HG03575 (cell line): ENCODE results near the gene FXYD6.

Source experiments
- ATAC-seq: cut with Tn5 transposase; IDR thresholded peaks from one replicate; pipeline ENCODE4 v1.9.1; 2021; ENCODE audit not compliant: unreplicated experiment, insufficient number of reproducible peaks, low FRiP score; ENCODE audit errors: extremely low read depth

FXYD6 gene

DNA sequence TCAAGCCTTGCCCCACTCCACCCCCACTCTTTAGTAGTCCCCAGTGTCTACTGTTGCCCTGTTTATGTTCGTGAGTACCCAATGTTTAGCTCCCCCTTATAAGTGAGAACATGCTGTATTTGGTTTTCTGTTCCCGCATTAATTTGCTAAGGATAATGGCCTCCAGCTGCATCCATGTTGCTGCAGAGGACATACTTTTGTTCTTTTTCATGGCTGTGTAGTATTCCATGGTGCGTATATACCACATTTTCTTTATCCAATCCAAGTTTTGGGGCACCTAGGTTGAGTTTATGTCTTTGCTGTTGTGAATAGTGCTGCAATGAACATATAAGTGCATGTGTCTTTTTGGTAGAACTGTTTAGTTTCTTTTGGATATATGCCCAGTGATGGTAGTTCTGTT, 16.2 kb upstream of the FXYD6 start:
- no peak for ATAC-seq

DNA sequence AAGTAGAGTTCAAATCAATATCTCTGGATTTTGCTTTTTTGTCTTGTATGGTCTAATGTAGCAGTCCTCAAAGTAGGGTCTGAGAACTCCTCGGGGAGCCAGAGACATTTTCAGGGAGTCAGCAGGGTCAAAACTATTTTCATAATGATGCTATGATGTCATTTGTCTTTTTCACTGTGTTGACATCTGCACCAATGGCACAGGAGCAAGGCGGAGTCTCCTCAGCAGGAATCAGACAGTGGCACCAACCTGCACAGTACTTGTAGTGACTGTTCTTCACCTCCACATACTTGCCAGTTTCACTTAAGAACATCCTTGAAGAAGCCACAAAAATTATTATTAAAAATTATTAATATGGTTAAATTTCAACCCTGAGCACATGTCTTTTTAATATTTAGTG, 14.9 kb upstream of the FXYD6 start:
- ATAC-seq = no peak

DNA sequence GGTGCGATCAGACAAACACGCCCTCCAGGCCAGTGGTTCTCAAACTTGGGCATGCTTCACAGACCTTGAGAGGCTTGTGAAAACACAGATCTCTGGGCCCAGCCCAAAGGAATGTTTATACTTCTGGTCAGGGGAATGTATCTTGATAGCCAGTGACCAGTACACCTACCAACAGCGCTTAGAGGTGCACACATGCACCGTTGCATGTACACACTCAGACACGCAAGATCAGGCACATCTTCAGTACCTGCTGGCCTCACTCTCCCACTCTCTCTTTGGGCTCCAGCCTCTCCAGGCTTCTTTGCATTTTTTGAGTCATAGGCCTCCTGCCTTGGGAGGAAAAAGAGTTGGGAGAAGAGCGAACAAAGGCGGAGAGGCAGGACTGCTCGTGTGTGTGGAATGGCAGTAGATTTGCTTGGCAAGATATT, 11.7 kb upstream of the FXYD6 start:
- ATAC-seq = no peak

DNA sequence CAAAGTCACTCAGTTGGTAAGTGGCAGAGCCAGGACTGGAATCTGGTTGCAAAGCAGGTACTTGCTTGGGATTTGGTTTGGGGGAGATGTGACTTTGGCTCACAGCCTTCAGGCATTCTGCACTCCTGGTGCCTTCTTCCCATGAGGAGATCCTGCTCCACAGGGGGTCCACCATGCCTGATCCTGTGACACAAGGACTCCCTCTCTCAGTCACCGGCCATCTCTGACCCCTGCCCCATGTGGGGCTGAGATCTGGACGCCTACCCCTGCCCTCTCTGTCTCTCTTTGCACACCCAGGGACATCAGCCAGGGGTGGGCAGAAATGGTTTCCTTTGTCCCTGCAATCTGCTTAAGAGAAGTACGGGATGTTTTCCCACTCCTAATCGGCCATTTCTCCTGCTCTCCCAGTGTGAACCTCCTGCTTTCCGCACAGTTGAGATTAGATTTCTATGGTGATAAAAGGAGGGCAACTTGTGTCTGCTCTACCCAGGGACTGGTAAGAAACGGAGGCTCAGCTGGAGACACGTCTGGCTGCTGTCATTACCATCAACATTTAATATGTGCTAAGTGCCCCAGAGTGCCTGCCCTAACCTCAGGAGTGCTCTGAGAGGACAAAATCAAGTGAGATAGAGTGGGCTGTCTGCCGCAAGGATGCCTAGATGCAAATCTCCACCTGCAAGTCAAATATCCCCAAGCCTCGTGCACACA, 11.1 kb upstream of the FXYD6 start:
- ATAC-seq = no peak

DNA sequence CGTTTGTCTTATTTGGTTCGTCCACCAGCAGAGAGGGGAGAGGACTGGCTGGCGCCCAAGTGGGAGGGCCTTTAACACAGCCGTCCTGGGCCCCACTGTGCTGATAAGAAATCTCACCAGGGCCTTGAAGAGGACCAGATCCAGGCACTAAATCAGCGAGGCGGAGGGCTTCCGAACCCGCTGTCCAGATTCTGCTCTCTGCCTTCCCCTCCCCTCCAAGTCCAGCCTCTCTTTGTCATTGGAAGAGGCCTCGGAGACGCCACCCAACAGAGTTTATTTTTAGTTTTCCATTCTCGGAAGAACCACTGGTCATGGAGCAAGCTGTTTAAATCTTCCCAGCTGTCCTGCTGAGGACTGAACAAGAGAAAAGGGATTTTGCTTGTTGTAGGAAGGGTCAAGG, 9.3 kb upstream of the FXYD6 start:
- ATAC-seq = no peak

DNA sequence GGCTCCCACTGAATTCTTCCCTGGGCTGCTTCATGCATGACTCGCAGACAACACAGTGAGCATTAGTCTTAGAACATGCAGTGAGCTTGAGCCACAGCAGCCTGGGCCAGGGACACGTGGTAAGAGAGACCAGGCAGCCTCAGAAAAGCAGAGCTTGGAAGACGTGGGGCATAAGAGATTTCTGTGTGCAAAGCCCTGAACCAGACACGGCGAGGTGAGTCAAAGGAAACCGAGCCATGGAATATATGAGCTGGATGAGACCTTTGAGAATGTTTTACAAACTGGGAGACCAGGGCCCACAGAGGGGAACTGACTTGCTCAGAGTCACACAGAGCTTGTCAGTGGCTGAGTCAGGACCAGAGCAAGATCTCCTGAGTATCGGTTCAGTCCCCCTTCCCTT, 8.5 kb upstream of the FXYD6 start:
- no peak for ATAC-seq

DNA sequence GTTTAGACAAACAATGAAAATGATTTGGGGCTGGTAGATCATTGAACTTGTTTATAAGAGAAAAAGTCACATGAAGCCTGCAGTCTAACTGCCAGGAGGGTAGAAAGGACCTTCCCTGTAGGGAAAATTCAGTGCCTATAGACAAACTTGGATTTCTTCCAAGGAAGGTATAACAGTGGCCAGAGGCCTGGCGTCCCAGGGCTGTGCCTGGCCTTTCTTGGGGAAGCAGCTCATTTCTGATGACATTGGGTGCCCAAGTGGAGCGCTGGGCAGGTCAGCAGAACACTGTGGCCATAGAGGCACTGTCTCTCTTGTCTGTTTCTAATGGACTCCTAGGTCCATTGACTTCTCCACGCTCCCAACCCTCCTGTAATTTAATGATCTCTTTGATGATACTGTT, 6.6 kb upstream of the FXYD6 start:
- no peak for ATAC-seq

DNA sequence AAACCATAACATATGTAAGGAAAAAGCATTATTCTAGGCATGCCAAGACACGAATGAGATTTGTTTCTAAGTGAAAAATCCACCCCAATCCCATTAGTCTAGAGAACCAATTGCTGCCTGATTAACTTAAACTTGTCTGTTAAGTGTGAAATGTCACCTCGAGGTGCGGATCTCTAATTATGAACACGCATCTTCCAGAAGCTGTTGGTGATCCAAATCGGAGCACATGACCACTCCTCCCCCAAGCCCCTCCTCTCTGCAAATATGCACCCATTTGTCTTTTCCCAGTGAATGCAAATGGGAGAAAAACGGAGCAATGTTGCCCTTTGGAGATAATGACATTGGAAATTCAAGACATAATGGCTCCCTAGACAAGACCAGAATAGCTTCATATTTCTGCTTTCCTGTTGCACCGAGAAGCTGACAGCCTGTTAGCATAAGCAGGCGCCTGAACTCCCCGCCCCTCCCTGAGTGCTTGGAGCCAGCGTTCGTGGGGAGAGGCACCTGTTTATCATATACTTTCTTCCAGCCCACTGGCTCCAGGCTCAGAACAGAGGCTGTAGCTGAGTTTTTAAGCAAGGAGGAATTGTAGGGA, 6.0 kb upstream of the FXYD6 start:
- no peak for ATAC-seq

DNA sequence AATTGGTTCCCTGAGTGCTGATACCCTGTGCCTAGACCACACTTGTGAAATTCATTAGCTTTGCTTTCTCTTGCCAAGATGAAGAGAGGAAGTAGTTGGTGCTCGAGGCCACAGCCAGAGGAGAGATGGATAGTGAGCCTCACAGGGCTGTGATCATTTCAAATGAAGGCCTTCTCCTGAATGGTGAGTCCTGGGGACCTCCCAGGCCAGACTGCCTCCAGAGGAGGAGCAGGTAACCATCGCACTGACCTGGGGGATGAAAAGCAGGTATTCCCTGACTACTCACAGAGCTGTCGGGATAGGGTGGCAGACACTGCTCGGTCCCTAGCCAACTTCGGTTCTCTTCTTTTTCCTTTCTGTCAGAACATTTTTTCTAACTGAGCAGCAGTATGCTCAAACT, 4.8 kb upstream of the FXYD6 start:
- ATAC-seq = no peak

DNA sequence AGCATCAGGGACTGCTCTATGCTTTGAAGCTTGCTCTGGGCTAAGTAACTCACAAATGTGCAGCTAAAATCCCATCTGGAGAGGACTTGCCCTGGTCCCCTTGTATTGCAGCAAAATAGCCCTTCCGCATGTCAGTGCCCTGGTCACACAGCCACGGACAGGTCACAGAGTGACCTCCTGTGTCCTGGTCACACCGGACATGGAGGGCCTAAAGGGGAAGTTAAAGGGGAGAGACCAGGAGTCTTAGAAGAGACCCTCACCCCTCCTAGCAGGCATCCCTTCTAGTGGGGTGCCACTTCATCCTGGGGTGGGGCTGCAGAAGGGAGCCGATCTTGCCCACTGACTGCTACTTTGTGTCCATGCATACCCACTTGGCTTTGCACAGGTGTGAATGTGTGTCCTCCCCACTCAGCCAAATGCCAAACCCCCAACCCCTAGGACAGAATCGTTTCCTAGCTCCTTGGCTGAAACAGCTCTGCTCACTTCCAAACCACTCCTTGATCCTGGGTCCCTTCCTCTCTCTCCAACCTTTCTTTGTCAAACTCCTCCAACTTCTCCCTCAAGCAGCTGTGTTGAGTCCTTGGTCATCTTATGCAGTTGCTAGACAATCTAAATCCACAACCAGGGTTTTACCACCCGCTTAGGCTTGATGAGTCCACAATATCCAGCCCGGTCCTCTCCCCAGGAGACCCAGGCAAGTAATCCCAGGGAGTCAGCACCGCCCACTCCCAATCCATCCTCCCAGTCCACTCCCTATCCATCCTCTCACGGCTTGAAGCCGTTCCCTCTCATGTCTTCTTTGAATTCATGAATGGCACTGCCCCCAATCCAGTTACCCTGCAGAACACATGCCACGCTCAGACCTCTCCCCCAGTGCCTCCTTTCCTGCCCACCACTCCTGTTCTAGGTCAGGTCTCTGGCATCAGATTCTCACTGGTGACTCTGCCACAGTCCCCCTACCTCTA, 3.3 kb upstream of the FXYD6 start:
- ATAC-seq = no peak

DNA sequence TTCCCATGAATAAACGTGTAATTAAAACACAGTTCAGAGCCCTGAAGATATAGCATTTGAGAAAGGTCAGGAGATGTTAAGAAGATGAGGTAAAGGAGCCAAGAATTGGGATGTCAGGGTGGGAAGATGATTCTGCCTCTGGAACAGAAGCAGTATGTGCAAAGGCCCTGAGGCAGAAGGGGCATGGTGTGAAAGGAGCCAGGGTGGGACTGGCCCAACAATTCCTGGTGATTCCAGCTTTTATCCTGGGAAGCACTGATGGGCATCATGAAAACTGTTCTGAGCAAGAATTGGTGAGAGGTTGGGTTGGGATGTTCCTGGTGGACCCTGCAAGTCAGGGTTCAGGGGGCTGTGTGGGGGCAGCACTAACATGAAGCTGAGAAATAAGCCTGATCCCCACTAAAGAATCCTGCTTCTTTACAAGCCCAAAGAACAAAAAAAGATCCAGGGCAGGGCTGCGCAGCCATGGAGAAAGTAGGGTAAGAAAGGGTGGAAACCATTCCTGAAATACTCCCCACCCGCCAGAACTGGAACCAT, 2.5 kb upstream of the FXYD6 start:
- no peak for ATAC-seq

DNA sequence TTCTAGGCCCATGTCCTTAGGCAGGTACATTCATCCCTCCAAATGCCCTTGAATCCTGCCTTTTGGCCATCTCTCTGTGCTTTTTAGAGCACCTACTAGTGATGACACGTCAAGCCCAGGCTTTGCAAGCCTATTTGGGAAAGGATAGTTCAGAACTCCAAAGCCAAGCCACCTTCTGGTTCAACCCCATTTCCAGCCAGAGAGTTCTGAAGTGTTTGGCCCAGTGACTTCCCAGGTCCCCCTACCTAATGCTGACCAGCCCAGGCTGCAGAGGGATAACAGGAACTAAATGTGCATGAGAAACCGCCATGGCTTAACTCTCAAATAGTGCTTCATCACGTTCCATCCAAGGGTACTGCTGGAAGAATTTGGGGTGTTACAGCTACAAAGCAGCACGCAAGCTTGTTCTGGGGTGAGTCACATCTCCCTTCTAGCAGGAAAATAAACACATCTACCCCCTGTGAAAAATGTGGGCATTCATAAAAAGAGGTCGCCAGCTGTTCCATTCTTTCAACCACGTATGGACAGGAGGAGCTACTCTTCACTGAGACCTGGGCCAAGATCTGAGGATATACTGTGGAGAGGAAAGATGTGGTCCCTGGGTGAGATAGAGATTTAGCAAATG, 2.0 kb upstream of the FXYD6 start:
- no peak for ATAC-seq

DNA sequence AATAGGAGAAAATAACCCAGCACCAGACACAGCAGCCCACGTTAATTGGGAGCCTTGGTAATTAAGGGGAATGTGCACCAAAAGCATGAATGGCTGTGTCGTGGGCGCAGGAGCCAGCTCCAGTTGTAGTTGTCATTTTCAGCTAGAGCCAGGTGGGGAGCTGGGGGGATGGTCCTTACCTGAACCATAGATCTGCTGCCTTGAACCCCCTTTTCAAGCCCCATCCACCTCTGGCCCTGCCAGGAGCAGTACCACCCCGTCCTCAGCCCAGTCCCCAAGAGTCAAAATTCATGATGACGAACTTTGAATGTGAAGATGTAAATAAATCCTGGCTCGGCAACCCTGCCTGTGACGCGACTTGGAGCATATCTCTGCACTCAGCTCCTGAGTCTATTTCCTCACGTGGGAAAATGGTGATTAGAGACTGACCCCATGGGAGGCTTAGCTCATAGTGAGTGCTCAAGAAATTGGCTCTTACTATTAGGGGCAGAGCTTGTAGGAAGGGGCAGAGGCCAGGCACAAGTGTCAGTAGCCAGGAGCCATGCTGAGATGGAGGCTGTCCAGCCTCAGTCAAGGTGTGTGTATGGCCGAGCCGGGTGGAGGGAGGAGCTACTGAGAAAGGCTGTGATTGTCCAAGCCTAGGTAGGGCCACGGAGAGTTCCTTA, 794 bp upstream of the FXYD6 start:
- no peak for ATAC-seq

DNA sequence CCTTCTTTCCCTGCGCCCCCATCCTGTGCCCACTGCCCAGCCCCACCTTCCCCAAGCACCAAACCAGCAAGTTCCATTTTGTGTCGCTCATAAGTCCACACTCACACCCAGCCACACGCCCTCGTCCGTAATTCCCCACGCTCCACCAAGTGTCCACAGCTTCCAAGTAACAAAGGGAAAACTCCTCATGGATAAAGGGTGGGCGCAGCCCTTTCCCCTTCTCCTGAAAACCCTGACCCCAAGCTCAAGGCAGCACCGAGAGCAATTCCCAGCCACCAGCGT, 458 bp downstream of the FXYD6 start:
- no peak for ATAC-seq

DNA sequence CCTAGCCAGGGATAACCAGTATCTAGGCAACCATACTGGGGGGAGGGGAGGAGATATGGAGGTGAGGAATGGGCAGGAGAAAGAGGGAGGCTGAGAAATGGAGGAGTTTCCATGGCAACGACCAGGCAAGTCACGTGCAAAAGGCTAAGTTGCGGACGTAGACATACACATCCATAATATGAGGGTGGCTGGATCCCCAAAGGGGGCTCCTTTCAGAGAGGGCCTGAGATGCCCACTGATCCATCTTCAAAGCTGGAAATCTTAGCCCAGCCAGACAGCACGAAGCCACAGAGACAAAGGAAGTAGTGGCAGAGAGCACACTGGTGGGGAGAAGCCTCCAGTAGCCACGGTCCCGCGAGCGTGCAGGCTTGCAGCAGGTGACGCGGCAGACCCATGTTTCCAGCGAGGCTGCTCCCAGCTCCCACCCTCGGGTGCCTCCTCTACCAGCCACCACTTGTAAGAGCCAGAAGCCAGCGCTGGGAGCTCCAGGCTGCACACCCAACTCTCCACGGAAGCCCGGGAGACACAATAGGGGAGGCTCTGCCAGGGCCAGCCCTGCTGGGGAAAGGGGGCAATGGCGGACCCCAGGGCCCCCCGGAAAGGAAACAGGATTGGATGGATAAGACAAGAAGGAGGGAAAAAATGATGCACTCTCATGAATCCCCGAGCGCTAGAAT, 938 bp downstream of the FXYD6 start:
- no peak for ATAC-seq

DNA sequence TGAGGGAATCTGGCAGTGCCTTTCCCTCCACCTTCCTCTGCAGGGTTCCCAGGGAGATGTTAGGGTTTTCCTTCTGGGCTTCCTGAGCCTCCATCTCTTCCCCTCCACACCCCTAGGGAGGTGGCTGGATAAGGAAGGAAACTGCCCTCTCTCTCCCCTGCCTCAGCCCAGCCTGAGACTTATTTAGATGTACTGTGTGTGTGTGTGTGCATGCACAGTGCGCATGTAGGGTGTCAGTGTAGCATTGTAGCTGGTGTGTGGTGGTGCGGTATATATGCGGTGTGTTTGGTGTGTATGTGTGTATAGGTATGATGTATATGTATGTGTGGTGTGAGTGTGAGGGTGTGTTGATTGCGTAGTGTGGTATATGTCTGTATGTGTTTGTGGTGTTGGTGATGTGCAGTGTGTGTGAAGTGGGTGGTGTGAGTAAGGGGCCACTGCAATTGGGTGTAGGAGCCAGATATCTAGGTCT, 1.5 kb downstream of the FXYD6 start:
- no peak for ATAC-seq

DNA sequence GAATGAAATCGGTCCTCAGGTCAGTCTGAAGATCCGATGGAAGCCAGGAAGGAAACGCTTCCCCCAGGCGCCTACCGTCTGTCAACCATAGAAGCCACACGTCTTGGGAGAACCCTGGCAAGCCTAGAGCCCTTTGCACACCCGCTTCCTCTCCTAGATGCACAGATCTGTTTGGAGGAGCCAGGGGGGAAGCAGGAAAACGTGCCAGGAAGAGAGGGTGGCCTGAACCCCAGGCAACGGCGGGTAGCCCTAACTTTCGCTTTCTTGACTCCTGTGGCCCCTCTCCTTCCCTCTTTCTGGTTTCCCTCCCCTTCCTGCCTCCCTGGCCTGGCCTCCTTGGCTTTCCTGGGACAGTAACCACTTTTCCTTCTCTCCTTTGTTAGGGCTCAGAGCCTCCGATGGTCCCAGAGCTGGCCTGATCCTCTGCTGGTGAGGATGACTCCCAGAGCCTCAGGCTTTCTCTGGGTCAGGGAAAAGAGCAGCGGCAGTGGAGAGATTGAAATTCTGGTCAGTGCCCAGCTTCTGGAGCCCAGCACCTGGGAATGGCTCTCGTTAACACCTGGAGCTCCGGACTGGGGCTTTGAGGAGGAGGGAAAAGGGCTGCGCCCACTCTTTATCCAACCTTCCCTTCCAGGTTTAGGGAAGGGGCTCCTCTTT, 2.1 kb downstream of the FXYD6 start:
- no peak for ATAC-seq

DNA sequence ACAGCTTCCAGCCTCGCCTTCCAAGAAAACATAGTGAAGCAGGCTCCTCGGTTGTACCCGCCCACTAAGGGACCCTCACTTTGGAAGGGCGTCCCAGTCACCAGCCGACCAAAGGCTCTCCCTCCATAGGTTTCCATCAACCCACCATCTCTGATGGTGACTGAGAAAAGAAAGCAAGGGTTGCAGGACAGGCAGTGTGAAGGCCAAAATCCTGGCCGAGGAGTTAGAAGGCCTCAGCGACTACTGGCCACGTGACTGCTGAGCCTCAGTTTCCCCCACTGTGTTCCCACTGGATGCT, 2.7 kb downstream of the FXYD6 start:
- ATAC-seq = no peak
